Hypothalamus (tissue), 51 donors: ENCODE results near the gene TMEM200C.

Experiments
- DNase-seq, 51 donors: peaks; one replicate each; lab custom pipeline; 2025; lab: John Stamatoyannopoulos, UW

Gene TMEM200C

GRCh38 chr18:5839102-5839501 is 56.2 kb downstream of the TMEM200C start:
- no peak for DNase-seq
